Activated naive CD4-positive, alpha-beta T cell treated with Interleukin-2 at 50 U/mL for 16 hours (primary cell): ENCODE measurements around the gene TSLP.

ENCODE experiments used
- DNase-seq: peaks from one replicate; pipeline ENCODE4 v3.0.0-alpha.2; 2020

The TSLP gene

GRCh38 chr5:111099058-111099778 is 27.7 kb downstream of the TSLP start:
- no peak for DNase-seq

- no peak for DNase-seq
Observed at GRCh38 chr5:111106320-111106948, 34.9 kb downstream of the TSLP start.

- DNase-seq: no peak
Observed at GRCh38 chr5:111107371-111107770, 35.9 kb downstream of the TSLP start.

- DNase-seq: no peak
Observed at GRCh38 chr5:111111956-111112355, 40.4 kb downstream of the TSLP start.

- no peak for DNase-seq
Observed at GRCh38 chr5:111113678-111114077, 42.2 kb downstream of the TSLP start.

GRCh38 chr5:111115229-111115628 is 43.7 kb downstream of the TSLP start:
- DNase-seq: no peak

- no peak for DNase-seq
Observed at GRCh38 chr5:111116550-111116949, 45.0 kb downstream of the TSLP start.

GRCh38 chr5:111117136-111117535 is 45.6 kb downstream of the TSLP start:
- no peak for DNase-seq

GRCh38 chr5:111119221-111119620 is 47.7 kb downstream of the TSLP start:
- no peak for DNase-seq

GRCh38 chr5:111119856-111120255 is 48.3 kb downstream of the TSLP start:
- DNase-seq: no peak

- DNase-seq: no peak
Observed at GRCh38 chr5:111120911-111121310, 49.4 kb downstream of the TSLP start.

GRCh38 chr5:111121926-111122325 is 50.4 kb downstream of the TSLP start:
- no peak for DNase-seq

- DNase-seq: no peak
Observed at GRCh38 chr5:111122398-111122797, 50.9 kb downstream of the TSLP start.

- no peak for DNase-seq
Observed at GRCh38 chr5:111124793-111125192, 53.3 kb downstream of the TSLP start.

- DNase-seq: no peak
Observed at GRCh38 chr5:111126896-111127295, 55.4 kb downstream of the TSLP start.
